Activated T-helper 2 cell treated with anti-CD3 and anti-CD28 coated beads, Interferon-gamma antibody, Interleukin-2, Interleukin-4, amounts not matched to agents 10 μg/mL and 5 μg/mL and 100 μg/mL, durations not matched to agents 14 hours and 24 hours and 36 hours (primary cell): ENCODE results near the gene GRIN2A. TPM values are rescaled to one million over a fixed set of nuclear protein-coding genes. Genes with fewer than 3 reads are reported as not detected.

Experiments
- DNase-seq: peaks from one replicate; pipeline ENCODE4 v3.0.0; 2021; ENCODE audit warnings: low spot score
- H3K27ac Mint-ChIP-seq: one replicate; pipeline ENCODE4 v1.8.0; 2021; ENCODE audit warnings: mixed read lengths
- H3K27me3 Mint-ChIP-seq: one replicate; pipeline ENCODE4 v1.8.0; 2021; ENCODE audit warnings: low read depth, mixed read lengths
- H3K36me3 Mint-ChIP-seq: one replicate; pipeline ENCODE4 v1.8.0; 2021; ENCODE audit warnings: low read depth, mixed read lengths
- H3K4me1 Mint-ChIP-seq: one replicate; pipeline ENCODE4 v1.8.0; 2021; ENCODE audit warnings: low read depth, mixed read lengths
- H3K4me3 Mint-ChIP-seq: one replicate; pipeline ENCODE4 v1.8.0; 2021; ENCODE audit warnings: low read depth, mild to moderate bottlenecking, moderate library complexity, mixed read lengths
- H3K9me3 Mint-ChIP-seq: one replicate; pipeline ENCODE4 v1.8.0; 2021; ENCODE audit warnings: mixed read lengths
- intact Hi-C: fragments of 100-400 bp; cut with micrococcal nuclease; formaldehyde crosslinking; loops from one replicate; pipeline ENCODE4 v1.15.1; 2023
- total RNA-seq: library from RNA; stranded (reverse); gene quantifications from 2 replicates; pipeline ENCODE4 v1.2.3, GENCODE V29; 2022

GRIN2A gene
- total RNA-seq, 1 donor from 2014 or later, result not detected

- Mint-ChIP-seq H3K36me3 (no peaks in the 10 kb centered on the region), H3K4me3 (no peak overlapping the region), H3K9me3 (no peaks in the 10 kb centered on the region), H3K27me3 (no peaks in the 10 kb centered on the region), H3K27ac (no peak overlapping the region), H3K4me1 (no peaks in the 10 kb centered on the region)
- intact Hi-C loops, result no loop called here
- no peak for DNase-seq
Measured at GRCh38 chr16:10114409-10114808, 67.8 kb downstream of the GRIN2A start.

GRCh38 chr16:10113248-10113647, 69.0 kb downstream of the GRIN2A start:
- no peak overlapping the region for H3K4me3 Mint-ChIP-seq
- no peaks in the 10 kb centered on the region for H3K36me3 Mint-ChIP-seq
- no peaks in the 10 kb centered on the region for H3K9me3 Mint-ChIP-seq
- H3K27me3 Mint-ChIP-seq, result no peaks in the 10 kb centered on the region
- no peak for DNase-seq
- intact Hi-C loops, result no loop called here
- no peak overlapping the region for H3K27ac Mint-ChIP-seq
- no peaks in the 10 kb centered on the region for H3K4me1 Mint-ChIP-seq

GRCh38 chr16:10112021-10112420, 70.2 kb downstream of the GRIN2A start:
- no peak for DNase-seq
- no peak overlapping the region for H3K27ac Mint-ChIP-seq
- no peak overlapping the region for H3K4me3 Mint-ChIP-seq
- H3K9me3 Mint-ChIP-seq, result no peaks in the 10 kb centered on the region
- no peaks in the 10 kb centered on the region for H3K27me3 Mint-ChIP-seq
- intact Hi-C loops, result no loop called here
- no peaks in the 10 kb centered on the region for H3K36me3 Mint-ChIP-seq
- no peaks in the 10 kb centered on the region for H3K4me1 Mint-ChIP-seq

GRCh38 chr16:10111156-10111761, 71.0 kb downstream of the GRIN2A start:
- intact Hi-C loops, result no loop called here
- Mint-ChIP-seq H3K9me3 (no peaks in the 10 kb centered on the region), H3K4me1 (no peaks in the 10 kb centered on the region), H3K4me3 (no peak overlapping the region), H3K36me3 (no peaks in the 10 kb centered on the region), H3K27ac (no peak overlapping the region), H3K27me3 (no peaks in the 10 kb centered on the region)
- no peak for DNase-seq

- no peaks in the 10 kb centered on the region for H3K9me3 Mint-ChIP-seq
- H3K36me3 Mint-ChIP-seq, result no peaks in the 10 kb centered on the region
- H3K27ac Mint-ChIP-seq, result no peak overlapping the region
- no peaks in the 10 kb centered on the region for H3K4me1 Mint-ChIP-seq
- DNase-seq, result no peak
- no peak overlapping the region for H3K4me3 Mint-ChIP-seq
- H3K27me3 Mint-ChIP-seq, result no peaks in the 10 kb centered on the region
- intact Hi-C loops, result no loop called here
Measured at GRCh38 chr16:10110552-10110951, 71.7 kb downstream of the GRIN2A start.

GRCh38 chr16:10107081-10107480, 75.1 kb downstream of the GRIN2A start:
- Mint-ChIP-seq H3K4me1 (no peaks in the 10 kb centered on the region), H3K27me3 (no peaks in the 10 kb centered on the region), H3K4me3 (no peak overlapping the region), H3K36me3 (no peaks in the 10 kb centered on the region), H3K27ac (no peak overlapping the region), H3K9me3 (no peaks in the 10 kb centered on the region)
- intact Hi-C loops, result no loop called here
- DNase-seq, result no peak

GRCh38 chr16:10103700-10104099, 78.5 kb downstream of the GRIN2A start:
- DNase-seq, result no peak
- H3K27me3 Mint-ChIP-seq, result no peaks in the 10 kb centered on the region
- no peaks in the 10 kb centered on the region for H3K36me3 Mint-ChIP-seq
- intact Hi-C loops, result no loop called here
- H3K27ac Mint-ChIP-seq, result no peak overlapping the region
- H3K4me1 Mint-ChIP-seq, result no peaks in the 10 kb centered on the region
- H3K9me3 Mint-ChIP-seq, result no peaks in the 10 kb centered on the region
- H3K4me3 Mint-ChIP-seq, result no peak overlapping the region

GRCh38 chr16:10103118-10103517, 79.1 kb downstream of the GRIN2A start:
- Mint-ChIP-seq H3K27ac (no peak overlapping the region), H3K4me3 (no peak overlapping the region), H3K27me3 (no peaks in the 10 kb centered on the region), H3K9me3 (no peaks in the 10 kb centered on the region), H3K4me1 (no peaks in the 10 kb centered on the region), H3K36me3 (no peaks in the 10 kb centered on the region)
- intact Hi-C loops, result no loop called here
- DNase-seq, result no peak

GRCh38 chr16:10100829-10101228, 81.4 kb downstream of the GRIN2A start:
- Mint-ChIP-seq H3K9me3 (no peaks in the 10 kb centered on the region), H3K4me3 (no peak overlapping the region), H3K27me3 (no peaks in the 10 kb centered on the region), H3K36me3 (no peaks in the 10 kb centered on the region), H3K27ac (no peak overlapping the region), H3K4me1 (no peaks in the 10 kb centered on the region)
- intact Hi-C loops, result no loop called here
- no peak for DNase-seq

- intact Hi-C loops, result no loop called here
- Mint-ChIP-seq H3K9me3 (no peaks in the 10 kb centered on the region), H3K27ac (no peak overlapping the region), H3K4me1 (no peaks in the 10 kb centered on the region), H3K27me3 (no peaks in the 10 kb centered on the region), H3K36me3 (no peaks in the 10 kb centered on the region), H3K4me3 (no peak overlapping the region)
- DNase-seq, result no peak
Measured at GRCh38 chr16:10098991-10099390, 83.2 kb downstream of the GRIN2A start.

- no peaks in the 10 kb centered on the region for H3K9me3 Mint-ChIP-seq
- no peak overlapping the region for H3K27ac Mint-ChIP-seq
- no peaks in the 10 kb centered on the region for H3K27me3 Mint-ChIP-seq
- no peaks in the 10 kb centered on the region for H3K36me3 Mint-ChIP-seq
- intact Hi-C loops, result no loop called here
- H3K4me3 Mint-ChIP-seq, result no peak overlapping the region
- H3K4me1 Mint-ChIP-seq, result no peaks in the 10 kb centered on the region
- no peak for DNase-seq
Measured at GRCh38 chr16:10097271-10097670, 85.0 kb downstream of the GRIN2A start.

GRCh38 chr16:10093576-10093975, 88.7 kb downstream of the GRIN2A start:
- intact Hi-C loops, result no loop called here
- Mint-ChIP-seq H3K4me3 (no peak overlapping the region), H3K27ac (no peak overlapping the region), H3K9me3 (no peaks in the 10 kb centered on the region), H3K4me1 (no peaks in the 10 kb centered on the region), H3K36me3 (no peaks in the 10 kb centered on the region), H3K27me3 (no peaks in the 10 kb centered on the region)
- DNase-seq, result no peak

GRCh38 chr16:10090816-10091215, 91.4 kb downstream of the GRIN2A start:
- H3K27me3 Mint-ChIP-seq, result no peaks in the 10 kb centered on the region
- intact Hi-C loops, result no loop called here

GRCh38 chr16:10088380-10088793, 93.8 kb downstream of the GRIN2A start:
- no peak for DNase-seq
- Mint-ChIP-seq H3K4me3 (no peak overlapping the region), H3K4me1 (no peaks in the 10 kb centered on the region), H3K36me3 (no peaks in the 10 kb centered on the region), H3K27ac (no peak overlapping the region), H3K27me3 (no peaks in the 10 kb centered on the region), H3K9me3 (no peaks in the 10 kb centered on the region)
- intact Hi-C loops, result no loop called here

More at GRCh38 chr16:10090816-10091215, 91.4 kb downstream of the GRIN2A start:
- DNase-seq, result no peak
- H3K9me3 Mint-ChIP-seq, result no peaks in the 10 kb centered on the region
- H3K27ac Mint-ChIP-seq, result no peak overlapping the region
- no peak overlapping the region for H3K4me3 Mint-ChIP-seq
- no peaks in the 10 kb centered on the region for H3K36me3 Mint-ChIP-seq
- no peaks in the 10 kb centered on the region for H3K4me1 Mint-ChIP-seq
